ENCODE data around the gene SHLD1.
"Not testable (repeated sequence)": the region's sequence is repeated elsewhere in the genome, so short reads cannot be mapped to it uniquely, and the experiment has no call there.

Gene SHLD1, protein sequence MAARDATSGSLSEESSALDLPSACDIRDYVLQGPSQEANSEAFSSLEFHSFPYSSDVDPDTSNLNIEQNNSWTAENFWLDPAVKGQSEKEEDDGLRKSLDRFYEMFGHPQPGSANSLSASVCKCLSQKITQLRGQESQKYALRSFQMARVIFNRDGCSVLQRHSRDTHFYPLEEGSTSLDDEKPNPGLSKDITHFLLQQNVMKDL

DNA sequence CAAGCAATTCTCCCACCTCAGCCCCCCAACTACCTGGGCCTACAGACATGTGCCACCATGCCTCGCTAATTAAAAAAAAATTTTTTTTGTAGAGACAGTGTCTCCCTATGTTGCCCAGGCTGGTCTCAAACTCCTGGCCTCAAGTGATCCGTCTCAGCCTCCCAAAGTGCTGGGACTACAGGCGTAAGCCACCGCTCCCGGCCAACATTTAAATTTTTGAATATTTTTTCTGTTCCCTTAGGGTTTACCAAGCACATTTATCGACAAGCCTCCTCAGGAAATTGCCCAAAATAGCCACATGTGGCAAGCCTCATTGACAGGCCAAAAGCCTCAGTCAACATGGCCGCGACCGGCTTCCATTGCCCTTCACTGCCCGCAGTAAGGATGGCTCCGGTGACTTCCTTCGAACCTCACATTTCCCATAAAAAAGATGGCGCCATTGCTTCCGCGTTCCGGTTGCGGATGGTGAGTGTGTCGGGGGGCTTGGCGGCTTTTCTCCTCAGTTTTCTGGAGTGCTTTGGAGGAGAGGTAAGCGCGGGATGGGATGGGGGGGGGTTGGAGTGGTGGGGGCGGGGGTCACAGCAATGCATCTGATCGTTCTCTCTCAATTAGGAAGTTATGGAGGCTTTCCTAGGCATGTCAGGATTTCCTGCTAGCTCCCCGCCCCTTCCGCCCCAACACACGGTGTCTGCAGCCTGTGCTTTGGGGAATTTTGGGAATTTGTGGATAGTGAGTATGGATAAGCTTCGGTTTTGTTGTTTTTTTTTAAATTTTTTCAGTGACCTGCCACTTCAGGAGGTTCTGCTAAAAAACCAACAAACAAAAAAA, at the start of gene SHLD1:
TSS of gene SHLD1 (plus strand) at position 450 of the 828 bp plus-strand sequence. CDS start 22,465 bp downstream, outside the sequence.
- DNase-seq (ENCODE audit: low read depth in 3 of 3), result peak; percentile 59 to 73 (median 66)

DNA sequence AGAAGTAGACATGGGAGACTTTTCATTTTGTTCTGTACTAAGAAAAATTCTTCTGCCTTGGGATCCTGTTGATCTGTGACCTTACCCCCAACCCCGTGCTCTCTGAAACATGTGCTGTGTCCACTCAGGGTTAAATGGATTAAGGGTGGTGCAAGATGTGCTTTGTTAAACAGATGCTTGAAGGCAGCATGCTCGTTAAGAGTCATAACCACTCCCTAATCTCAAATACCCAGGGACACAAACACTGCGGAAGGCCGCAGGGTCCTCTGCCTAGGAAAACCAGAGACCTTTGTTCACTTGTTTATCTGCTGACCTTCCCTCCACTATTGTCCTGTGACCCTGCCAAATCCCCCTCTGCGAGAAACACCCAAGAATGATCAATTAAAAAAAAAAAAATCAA, 47.9 kb upstream of the SHLD1 start:
- DNase-seq (ENCODE audit: low read depth in 3 of 3), result not testable (repeated sequence)

DNA sequence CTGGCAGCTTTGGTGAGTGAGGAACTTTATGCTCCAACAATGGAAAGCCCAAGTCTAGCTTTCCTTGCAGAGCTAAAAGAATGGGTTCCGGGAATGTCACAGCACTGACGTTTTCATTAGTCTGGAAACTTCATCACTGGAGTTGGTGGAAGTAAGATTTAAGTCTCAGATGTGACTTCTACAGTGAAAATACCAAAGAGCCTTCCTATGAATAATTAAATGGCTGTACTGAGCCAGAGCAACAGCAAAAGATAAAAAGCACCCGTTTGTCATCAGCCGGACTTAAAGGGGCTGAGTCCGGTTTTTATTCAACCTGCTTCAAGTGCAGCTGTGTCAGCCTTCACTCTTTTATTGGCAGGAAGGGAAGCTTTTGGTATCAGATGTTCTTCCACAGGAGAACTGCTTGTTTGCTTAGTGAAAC, 46.5 kb upstream of the SHLD1 start:
- DNase-seq (ENCODE audit: low read depth in 3 of 3), result no peak

DNA sequence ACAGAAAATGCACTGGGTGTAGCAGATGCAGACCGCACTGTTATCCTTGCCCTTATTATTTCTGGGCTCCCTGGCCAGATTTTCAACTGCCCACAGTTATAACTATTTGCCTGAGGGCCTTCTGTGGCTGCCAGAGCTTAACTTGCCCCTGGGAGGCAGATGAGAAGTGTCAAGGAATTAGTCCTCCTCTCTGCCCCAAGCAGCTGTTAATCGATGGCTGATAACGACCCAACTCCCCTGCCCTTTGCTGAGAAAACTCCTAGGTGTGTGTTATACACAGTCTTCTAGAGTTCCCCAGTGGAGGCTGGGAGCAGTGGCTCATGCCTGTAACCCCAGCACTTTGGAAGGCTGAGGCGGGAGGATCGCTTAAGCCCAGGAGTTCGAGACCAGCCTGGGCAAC, 44.4 kb upstream of the SHLD1 start:
- no peak for DNase-seq (ENCODE audit: low read depth in 3 of 3)

DNA sequence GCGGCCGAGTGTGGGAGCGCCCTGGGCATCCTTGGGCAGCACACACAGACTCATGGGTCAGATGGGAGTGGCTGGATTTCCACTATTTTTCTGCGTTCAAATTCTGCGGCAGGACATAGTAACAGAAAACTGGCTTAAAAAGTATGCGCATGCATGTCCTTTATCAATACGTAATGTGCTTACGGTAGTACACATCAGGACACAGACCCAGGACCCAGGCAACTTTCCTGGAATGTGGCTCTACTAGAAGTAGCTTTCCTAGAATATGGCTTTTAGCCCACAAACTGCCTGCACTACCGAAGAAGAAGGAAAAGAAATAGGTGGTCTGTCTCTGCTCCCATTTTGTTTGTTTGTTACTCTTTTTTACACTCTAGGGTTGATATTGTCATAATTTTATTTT, 43.4 kb upstream of the SHLD1 start:
- DNase-seq (ENCODE audit: low read depth in 3 of 3), result no peak

DNA sequence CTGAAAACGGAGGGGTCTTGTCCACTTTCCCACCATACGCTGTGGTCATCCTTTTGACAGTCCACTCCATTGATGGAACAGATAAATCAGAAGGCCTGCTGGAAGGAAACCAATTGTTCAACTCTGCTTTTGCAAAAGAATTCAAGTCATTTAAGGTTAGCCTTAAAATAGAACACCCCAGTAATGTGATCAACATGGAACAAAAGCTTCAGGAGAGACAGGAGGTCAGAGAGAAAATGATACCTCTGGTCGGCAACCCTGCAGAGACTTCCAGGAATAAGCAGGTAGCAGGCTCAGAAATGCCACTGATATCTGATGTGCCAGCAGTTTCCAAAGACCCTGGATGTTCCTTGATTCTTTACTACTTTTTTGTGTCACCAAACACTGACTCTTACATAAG, 39.6 kb upstream of the SHLD1 start:
- DNase-seq (ENCODE audit: low read depth in 3 of 3), result no peak

DNA sequence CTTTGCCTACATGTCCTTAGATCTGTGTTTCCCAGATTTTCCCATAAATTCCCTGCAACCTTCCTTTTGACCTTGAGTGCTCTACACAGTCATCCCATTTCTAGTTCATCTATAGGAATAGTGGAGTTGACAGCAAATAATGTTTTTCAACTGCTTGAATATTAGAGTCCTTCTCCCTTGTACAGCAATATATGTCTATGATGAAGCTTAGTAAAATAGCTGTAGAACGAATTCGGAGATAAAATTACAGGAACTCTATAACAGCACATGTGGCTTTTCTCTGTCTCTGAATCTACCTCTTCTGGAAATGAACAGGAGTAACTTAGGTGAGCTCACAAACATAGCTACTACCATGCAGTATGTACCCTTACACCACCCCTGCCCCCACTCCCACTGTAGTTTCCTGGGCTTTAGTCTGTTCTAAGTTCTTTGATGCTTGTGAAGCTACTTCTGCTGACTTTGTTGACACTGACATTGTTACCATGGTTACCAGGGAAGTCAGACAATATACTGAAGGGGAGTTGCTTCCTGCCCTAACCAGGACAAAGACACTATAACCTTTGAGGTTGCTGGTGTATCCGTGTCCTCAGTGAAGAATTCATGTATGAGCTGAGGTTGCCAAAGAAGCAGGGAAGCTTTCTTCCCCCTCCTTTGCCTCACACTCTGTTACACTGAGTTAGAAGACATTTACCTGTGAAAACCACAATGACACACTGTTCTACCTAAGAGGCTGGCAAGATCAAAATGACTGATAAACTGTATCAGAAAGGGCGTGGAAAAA, 35.8 kb upstream of the SHLD1 start:
- peak in 2 of 3 donors; percentile 24 to 39 for DNase-seq (ENCODE audit: low read depth in 3 of 3)

DNA sequence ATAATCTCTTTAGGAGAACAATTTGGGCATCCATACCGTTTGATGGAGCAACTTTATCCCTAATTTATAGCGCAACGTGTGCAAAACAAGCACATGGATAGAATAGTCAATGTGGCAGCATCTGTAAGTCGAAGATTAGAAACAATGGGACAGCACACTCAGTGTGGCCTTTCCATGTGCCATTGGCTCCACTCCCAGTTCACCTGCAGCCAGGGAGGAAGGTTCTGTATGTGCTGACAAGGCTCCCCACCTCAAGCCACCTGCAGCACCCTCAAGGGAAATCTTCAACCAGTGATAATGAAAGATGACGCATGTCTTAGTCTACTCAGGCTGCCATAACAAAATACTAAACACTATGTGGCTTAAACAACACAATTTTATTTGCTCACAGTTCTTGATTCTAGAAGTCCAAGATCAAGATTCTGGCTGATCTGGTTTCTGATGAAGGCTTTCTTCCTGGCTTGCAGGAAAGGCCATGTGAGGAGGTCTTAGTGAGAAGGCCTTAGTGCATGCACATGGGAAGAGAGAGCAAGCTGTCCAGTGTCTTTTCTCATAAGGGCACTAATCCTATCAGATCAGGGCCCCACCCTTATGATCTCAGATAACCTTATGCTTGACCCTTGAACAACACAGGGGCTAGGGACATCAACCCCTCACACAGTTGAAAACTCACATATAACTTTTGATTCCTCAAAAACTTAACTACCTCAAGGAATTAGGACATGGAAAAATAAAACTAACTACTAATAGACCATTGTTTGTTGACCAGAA, 34.9 kb upstream of the SHLD1 start:
- no peak for DNase-seq (ENCODE audit: low read depth in 3 of 3)

DNA sequence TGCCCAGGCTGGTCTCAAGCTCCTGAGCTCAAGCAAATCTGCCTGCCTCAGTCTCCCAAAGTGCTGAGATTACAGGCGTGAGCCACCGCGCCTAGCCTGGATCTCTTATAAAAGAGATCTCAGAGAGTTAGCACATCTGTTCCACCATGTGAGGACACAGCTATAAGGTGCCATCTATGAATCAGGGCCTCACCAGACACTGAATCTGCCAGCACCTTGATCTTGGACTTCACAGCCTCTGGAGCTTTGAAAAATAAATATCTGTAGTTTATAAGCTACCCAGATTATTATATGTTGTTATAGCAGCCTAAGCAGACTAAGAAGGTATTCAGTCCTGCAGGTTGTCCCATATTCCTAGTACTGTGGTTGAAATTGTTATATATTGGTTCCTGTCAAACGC, 33.2 kb upstream of the SHLD1 start:
- DNase-seq (ENCODE audit: low read depth in 3 of 3), result no peak

DNA sequence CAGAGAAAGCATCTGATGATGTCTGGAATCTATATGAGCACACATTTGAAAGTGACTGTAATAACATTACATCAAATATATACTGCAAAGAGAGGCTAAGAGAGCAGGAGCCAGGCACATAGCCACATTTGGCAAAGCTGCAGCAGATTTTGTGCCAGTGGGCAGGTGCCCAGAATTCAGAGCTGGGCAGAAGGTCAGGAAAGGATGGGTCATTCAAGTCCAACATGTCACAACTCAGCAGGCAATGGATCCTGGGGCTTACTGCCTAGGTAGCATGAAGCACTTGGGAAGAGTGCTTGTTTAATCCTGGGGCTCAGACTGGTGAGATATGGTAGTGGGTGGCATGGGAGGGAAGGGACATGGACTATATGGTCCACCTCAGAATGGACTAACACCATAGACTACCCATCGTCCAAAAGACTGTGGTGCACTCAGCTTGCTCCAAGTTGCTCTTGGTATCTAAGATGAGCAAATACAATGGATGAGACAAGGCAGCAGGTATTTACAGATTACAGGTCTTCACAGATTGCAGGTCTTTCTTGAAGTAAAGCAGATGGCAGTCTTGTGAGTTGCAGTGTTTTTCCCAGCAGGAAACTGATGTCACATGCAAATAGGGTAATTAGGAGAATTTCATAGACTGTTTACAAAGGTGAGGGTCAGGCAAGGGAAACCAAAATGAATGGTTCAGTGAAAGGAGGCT, 31.2 kb upstream of the SHLD1 start:
- no peak for DNase-seq (ENCODE audit: low read depth in 3 of 3)

DNA sequence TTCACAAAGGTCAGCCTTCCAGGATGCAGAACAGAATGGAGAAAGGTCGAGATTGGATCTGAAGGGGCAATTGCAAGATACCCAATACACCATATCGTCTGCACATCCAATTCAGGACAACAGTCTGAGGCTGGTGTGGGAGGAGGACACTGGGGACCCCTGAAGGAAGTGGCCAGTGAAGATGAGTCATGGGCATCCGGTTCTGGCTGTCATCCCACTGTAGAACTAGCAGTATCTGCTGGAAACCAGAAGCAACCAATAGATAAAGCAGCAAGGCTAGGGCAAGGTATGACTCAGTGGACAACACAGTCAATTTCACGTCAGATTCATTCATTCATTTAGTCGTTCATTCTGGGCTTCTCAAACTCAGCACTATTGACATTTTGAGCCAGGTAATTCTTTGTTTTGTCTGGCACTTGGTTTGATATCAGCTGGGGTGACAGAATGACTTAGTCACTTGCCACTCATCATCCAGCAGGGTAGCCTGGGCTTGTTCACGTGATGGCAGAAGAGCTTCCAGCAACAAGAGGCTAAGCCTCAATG, 30.3 kb upstream of the SHLD1 start:
- DNase-seq (ENCODE audit: low read depth in 3 of 3), result no peak

DNA sequence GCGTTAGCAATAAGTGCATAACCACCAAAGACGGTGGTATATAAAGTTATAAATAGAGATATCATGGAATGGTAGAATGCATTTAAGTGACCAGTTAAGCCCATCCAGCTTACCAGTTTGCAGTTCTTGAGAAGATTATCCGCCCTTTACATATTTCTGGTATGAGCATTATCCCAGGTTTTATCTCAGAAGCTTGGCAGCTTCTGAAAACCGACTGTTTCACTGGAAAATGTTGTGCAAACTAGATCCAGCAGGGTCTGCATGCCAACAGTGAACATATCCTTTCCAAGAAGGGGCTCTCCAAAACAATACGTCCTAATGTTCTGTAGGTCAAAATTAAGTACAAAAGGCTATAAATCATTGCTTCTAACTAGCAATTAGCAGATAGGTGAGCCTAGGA, 29.5 kb upstream of the SHLD1 start:
- DNase-seq (ENCODE audit: low read depth in 3 of 3), result no peak

DNA sequence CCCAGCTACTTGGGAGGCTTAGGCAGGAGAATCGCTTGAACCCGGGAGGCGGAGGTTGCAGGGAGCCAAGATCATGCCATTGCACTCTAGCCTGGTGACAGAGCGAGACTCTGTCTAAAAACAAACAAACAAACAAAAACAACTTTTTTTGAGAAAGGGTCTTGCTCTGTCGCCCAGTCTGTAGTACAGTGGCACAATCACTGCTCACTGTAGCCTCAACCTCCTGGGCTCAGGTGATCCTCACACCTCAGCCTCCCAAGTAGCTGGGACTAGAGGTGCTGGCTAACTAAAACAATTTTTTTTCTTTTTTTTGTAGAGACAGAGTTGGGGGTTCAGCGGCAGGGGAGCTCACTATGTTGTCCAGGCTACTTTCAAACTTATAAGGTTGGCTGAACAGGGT, 28.8 kb upstream of the SHLD1 start:
- not testable (repeated sequence) for DNase-seq (ENCODE audit: low read depth in 3 of 3)

DNA sequence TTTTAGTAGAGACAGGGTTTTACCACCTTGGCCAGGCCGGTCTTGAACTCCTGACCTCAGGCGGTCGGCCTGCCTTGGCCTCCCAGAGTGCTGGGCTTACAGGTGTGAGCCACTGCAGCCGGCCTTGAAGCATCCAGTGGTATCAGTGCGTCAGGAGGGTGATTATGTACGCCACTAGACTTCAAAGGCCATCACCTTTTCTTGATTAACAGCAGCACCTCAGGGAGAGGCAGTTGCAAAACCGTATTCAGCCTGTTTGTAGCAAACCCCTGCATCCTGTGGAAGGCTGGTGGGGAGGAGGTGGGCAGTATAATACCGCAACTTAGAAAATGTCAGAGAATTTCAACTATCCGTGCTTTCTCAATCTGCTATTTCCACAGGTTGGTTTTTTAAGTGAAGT, 27.3 kb upstream of the SHLD1 start:
- DNase-seq (ENCODE audit: low read depth in 3 of 3), result no peak

DNA sequence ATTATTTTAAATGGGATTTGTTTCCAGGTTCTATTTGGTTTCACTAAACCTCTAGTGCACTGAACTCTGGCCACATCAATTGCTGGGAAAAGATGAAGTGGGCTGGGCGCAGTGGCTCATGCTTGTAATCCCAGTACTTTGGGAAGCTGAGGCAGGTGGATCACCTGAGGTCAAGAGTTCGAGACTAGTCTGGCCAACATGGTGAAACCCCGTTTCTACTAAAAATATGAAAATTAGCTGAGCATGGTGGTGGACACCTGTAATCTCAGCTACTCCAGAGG, 25.1 kb upstream of the SHLD1 start:
- DNase-seq (ENCODE audit: low read depth in 3 of 3), result not testable (repeated sequence)

DNA sequence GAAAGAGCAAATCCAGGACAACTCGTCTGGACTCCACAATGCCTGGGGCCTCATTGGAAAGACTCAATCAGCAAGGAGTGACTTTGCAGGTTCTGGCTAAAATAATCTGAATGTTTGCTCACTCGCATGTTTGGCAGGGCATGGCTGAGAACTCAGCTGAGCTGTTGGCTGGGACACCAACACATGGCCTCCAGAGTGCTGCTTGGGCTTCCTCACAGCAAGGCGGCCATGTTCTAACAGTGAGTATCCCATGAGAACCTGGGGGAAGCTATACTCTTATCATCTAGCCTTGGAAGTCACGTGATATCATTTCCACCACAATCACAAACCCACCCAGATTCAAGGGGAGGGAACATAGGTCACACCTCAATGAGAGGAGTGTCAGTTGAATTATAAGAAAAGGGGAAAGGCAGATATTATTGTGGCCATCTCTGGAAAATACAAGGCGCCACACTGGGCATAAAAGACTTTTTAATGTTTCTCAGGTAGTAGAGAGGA, 23.1 kb upstream of the SHLD1 start:
- no peak for DNase-seq (ENCODE audit: low read depth in 3 of 3)

DNA sequence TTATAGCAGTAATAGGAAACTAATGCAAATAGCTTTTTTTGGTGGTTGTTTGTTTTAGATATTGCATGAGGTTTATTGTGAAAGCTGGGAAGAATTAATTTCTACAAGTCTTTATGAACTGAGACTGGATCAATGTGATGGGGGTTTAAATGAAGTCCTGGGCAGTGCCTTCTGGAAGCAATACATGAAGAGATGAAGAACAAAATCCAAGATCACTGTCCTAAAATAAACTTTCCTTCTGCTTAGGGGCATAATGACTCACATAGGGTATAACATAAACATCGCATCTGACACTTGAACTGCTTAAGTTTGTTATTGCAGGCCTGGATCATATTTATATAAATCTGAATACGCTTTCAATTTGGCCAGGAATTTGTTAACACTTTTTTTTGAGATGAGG, 20.9 kb upstream of the SHLD1 start:
- no peak for DNase-seq (ENCODE audit: low read depth in 3 of 3)

DNA sequence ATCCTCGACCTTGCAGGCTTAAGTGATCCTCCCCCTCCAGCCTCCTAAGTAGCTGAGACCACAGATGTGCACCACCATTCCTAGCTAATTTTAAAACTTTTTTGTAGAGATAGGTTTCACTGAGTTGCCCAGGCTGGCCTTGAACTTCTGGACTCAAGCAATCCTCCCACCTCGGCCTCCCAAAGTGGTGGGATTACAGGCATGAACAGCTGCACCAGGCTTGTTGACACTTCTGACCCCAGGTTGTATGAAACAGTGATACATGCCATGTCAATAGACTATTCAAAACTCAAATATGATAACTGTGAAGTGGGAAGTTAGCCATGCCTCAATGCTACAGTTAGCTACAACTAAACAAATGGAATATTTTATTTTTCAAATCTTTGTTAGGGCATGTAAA, 20.1 kb upstream of the SHLD1 start:
- DNase-seq (ENCODE audit: low read depth in 3 of 3), result no peak

DNA sequence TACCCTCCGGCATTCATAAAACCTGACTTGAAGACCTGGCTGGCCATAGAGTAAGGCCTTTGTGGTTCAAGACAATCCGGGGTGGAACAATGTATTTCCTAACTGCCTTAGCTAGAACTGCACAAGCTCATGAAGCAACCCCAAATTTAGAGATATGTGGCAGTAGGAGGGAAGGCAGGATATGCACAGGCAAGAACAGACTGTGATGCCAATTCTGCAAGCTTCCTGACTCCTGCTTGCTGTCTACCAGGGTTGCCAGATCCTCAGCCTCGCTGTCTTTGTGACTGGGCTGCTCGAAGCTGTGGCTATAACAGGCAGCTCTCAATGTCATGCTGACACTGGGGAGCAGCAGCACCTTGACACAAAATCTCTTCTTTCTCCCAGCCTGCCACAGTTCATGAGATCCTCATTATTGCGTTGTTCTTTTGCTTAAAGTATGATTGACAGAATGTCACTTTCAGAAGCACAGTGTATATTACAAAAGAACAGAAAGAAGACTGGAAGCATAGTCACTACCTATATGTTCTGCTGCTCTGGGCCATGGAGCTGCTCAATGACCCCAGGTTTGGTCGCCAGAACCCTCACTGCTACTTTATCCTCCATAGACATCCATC, 18.3 kb upstream of the SHLD1 start:
- no peak for DNase-seq (ENCODE audit: low read depth in 3 of 3)

DNA sequence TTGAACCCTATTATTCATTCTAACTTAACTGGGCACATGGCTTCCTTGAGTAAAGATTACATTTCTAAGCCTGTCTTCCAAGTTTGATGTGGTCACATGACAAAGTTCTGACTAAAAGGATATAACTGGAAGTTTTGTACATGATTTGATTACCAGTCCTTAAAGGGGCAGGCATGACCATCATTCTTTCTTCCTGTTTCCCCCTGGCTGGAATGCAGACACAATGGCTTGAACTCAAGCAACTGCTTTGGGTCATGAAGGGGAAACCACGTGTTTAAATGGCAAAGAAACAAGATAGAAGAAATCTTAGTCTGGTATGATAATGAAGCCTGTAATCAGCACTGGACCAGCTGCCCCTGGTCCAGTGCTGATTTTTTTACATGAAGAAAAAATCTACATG, 15.6 kb upstream of the SHLD1 start:
- DNase-seq (ENCODE audit: low read depth in 3 of 3), result no peak
